OCI-LY1 (cell line): ENCODE measurements around the gene ZRANB2.

Source experiments
- H2AFZ ChIP-seq: fragments of 200-600 bp; sonication (generic), shearing (Covaris generic); 2 replicates; pipeline ENCODE4 v1.6.0; 2014; ENCODE audit warnings: antibody characterized with exemption, mild to moderate bottlenecking, low read length
- H3F3A ChIP-seq: fragments of 200-600 bp; sonication (generic), shearing (Covaris generic); 2 replicates; pipeline ENCODE4 v1.6.0; 2014; ENCODE audit warnings: mild to moderate bottlenecking, antibody characterized with exemption, low read length, moderate library complexity; ENCODE audit not compliant: insufficient read depth
- H3K27ac ChIP-seq: fragments of 200-600 bp; sonication (generic); 2 replicates; pipeline ENCODE4 v1.5.1; 2014; ENCODE audit warnings: low read length, mixed run types, mild to moderate bottlenecking, low read depth; ENCODE audit not compliant: poor library complexity, severe bottlenecking
- H3K27me3 ChIP-seq: fragments of 200-600 bp; sonication (generic); 2 replicates; pipeline ENCODE4 v1.6.0; 2014; ENCODE audit warnings: antibody characterized with exemption, mild to moderate bottlenecking, low read length, moderate library complexity; ENCODE audit not compliant: insufficient read depth
- H3K36me3 ChIP-seq: fragments of 200-600 bp; sonication (generic); 2 replicates; pipeline ENCODE4 v1.6.1; 2014; ENCODE audit warnings: mild to moderate bottlenecking, antibody characterized with exemption, low read length, moderate library complexity, mixed read lengths; ENCODE audit not compliant: insufficient read depth
- H3K4me1 ChIP-seq: fragments of 200-600 bp; sonication (generic); 2 replicates; pipeline ENCODE4 v1.5.1; 2014; ENCODE audit warnings: mild to moderate bottlenecking, low read length, moderate library complexity; ENCODE audit not compliant: insufficient read depth, severe bottlenecking
- H3K4me2 ChIP-seq: fragments of 200-600 bp; sonication (generic), shearing (Covaris generic); 2 replicates; pipeline ENCODE4 v1.6.1; 2014; ENCODE audit warnings: low read length
- H3K4me3 ChIP-seq: fragments of 200-600 bp; sonication (generic); 2 replicates; pipeline ENCODE4 v1.5.1; 2014; ENCODE audit warnings: low read length, low read depth, mild to moderate bottlenecking, mixed read lengths; ENCODE audit not compliant: poor library complexity, severe bottlenecking
- H3K79me2 ChIP-seq: fragments of 200-600 bp; shearing (Covaris generic); 2 replicates; pipeline ENCODE4 v1.6.1; 2016; ENCODE audit warnings: mixed run types, low read length, mixed read lengths; ENCODE audit not compliant: insufficient read depth
- H3K9ac ChIP-seq: fragments of 200-600 bp; sonication (generic), shearing (Covaris generic); 2 replicates; pipeline ENCODE4 v1.6.1; 2014; ENCODE audit warnings: mild to moderate bottlenecking, low read length, mixed read lengths
- H3K9me2 ChIP-seq: fragments of 200-600 bp; sonication (generic), shearing (Covaris generic); 2 replicates; pipeline ENCODE4 v1.6.1; 2014; ENCODE audit warnings: low read depth, mild to moderate bottlenecking, low read length, mixed read lengths
- H3K9me3 ChIP-seq: fragments of 200-600 bp; shearing (Covaris generic); 2 replicates; pipeline ENCODE4 v1.6.1; 2014; ENCODE audit warnings: low read length, mixed read lengths
- H4K20me1 ChIP-seq: fragments of 200-600 bp; sonication (generic), shearing (Covaris generic); 2 replicates; pipeline ENCODE4 v1.6.0; 2016; ENCODE audit warnings: mild to moderate bottlenecking, low read length; ENCODE audit not compliant: insufficient read depth
- CTCF ChIP-seq: fragments of 200-600 bp; sonication (generic), shearing (Covaris generic); IDR thresholded peaks from 2 replicates; pipeline ENCODE4 v1.5.1; 2017; ENCODE audit warnings: mild to moderate bottlenecking, antibody characterized with exemption, low read length, moderate library complexity, mixed read lengths
- EZH2 ChIP-seq: fragments of 200-600 bp; sonication (generic), shearing (Covaris generic); IDR thresholded peaks from 2 replicates; pipeline ENCODE4 v1.8.0; 2017; ENCODE audit warnings: borderline replicate concordance, mixed run types, mild to moderate bottlenecking, antibody characterized with exemption, low read length, moderate library complexity, mixed read lengths

Gene ZRANB2

DNA sequence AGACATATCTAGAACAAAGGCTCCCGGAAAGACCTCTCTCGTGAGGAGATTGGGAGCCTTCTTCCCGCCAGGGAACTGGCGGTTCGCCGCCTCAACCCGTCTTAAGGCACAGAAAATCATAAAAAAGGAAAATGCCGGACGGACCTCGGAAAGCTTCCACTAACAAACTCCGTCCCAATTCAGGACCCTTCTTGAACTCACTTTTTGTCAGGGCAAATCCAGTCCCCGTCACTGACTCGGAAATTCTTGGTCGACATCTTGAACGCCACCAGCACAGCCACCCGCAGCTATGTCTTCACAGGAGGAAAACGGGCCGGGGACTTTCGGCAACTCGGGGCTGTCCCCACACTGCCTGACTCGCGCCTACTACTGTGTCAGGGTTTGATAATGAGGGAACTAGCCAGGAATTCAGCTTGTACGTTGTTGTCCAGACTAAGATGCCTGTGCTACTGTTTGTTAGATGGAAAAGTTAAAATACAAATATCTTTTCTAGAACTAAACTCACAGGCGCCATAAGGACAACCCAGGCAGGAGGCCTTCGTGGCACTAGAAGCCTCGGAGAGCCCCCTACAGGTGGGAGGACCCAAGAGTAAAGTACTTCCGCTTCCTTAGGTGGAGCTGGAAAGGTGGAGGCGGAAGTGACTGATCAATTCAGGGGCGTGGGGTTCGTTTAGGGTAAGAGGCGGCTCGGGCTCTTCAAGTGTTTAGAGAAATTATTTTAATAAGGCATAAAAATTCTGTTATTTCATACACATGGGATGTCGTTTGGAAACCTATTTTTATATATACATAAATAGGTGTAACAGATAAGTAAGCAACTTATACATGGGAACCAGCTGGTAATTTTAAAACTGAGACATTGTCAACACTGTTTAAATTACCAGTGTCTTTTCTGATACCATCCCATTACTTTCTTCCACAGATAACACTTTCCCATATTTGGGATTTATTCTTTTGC, at the start of gene ZRANB2:
TSS of gene ZRANB2 (minus strand) at position 297 of the 958 bp plus-strand sequence. CDS start at position 257, 40 bp downstream.
- Histone ChIP-seq H3F3A (no peaks in the 10 kb centered on the region), H3K36me3 (peaks cover 32% of the 10 kb centered on the region), H3K27ac (peak within 1 kb of the TSS; percentile 89), H4K20me1 (0 out of 2 replicates have a peak, but pooled peaks cover 6% of the 10 kb centered on the region), H3K9ac (peak within 1 kb of the TSS; percentile 99), H3K4me2 (peak within 1 kb of the TSS; percentile 90), H3K4me3 (peak within 1 kb of the TSS; percentile 98), H3K27me3 (no peaks in the 10 kb centered on the region), H3K4me1 (peaks cover 23% of the 10 kb centered on the region), H3K79me2 (peaks cover 34% of the 10 kb centered on the region), H3K9me3 (no peaks in the 10 kb centered on the region), H3K9me2 (no peaks in the 10 kb centered on the region), H2AFZ (peak within 1 kb of the TSS; percentile 76; the same call in 1 of the 2 replicates)
- TF ChIP-seq EZH2 (no peak), CTCF (peak; percentile 73)

DNA sequence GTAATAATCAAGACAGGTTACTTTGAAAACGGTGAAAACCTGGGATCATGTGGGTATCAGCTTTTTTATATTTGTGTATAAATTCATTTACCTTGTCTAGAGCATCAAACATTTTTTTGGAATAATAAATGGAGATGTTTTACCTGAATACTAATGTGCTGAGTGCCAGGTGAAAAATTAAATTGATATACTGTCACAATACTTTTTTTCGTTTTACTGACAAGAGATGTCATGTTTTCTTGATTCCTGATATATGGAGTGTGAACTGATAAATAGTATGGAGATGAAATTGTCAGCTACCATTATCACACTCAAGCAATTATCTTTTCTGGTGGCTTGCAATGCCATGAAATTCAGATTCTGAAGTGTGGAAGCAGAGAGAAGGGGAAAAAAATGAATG, 47.2 kb upstream of the ZRANB2 start:
- Histone ChIP-seq H3K27ac (no peak overlapping the region), H3K36me3 (no peaks in the 10 kb centered on the region), H3K9ac (no peak overlapping the region), H2AFZ (no peak overlapping the region), H3K79me2 (no peaks in the 10 kb centered on the region), H3K4me3 (no peak overlapping the region), H3K4me1 (no peaks in the 10 kb centered on the region), H3K4me2 (no peak overlapping the region), H3K9me3 (0 out of 2 replicates have a peak, but pooled peaks cover 2% of the 10 kb centered on the region), H4K20me1 (no peaks in the 10 kb centered on the region), H3K9me2 (no peaks in the 10 kb centered on the region), H3K27me3 (no peaks in the 10 kb centered on the region), H3F3A (no peaks in the 10 kb centered on the region)
- TF ChIP-seq EZH2 = no peak
- no peak for TF ChIP-seq CTCF

- TF ChIP-seq EZH2 = no peak
- TF ChIP-seq CTCF = no peak
- Histone ChIP-seq H3K27ac (no peak overlapping the region), H3K4me2 (no peak overlapping the region), H3K9ac (no peak overlapping the region), H2AFZ (no peak overlapping the region), H3K4me1 (no peaks in the 10 kb centered on the region), H3K36me3 (no peaks in the 10 kb centered on the region), H3F3A (no peaks in the 10 kb centered on the region), H3K9me3 (no peaks in the 10 kb centered on the region), H3K27me3 (no peaks in the 10 kb centered on the region), H3K79me2 (no peaks in the 10 kb centered on the region), H3K4me3 (no peak overlapping the region), H4K20me1 (no peaks in the 10 kb centered on the region), H3K9me2 (no peaks in the 10 kb centered on the region)
Measured at GRCh38 chr1:71118086-71118485, 37.3 kb upstream of the ZRANB2 start.
